GM12865 (cell line): ENCODE measurements around the gene HDAC10.
A peak's percentile ranks its signal among the peaks of the same experiment; 100 is the strongest.

Source experiments
- DNase-seq: peaks from one replicate; pipeline ENCODE4 v3.0.0; 2010; ENCODE audit warnings: low read depth
- H3K4me3 ChIP-seq: 2 replicates; pipeline ENCODE4 v1.5.1; 2011; ENCODE audit warnings: mild to moderate bottlenecking, low read depth, low read length, control low read depth
- TF ChIP-seq, protein P1 (sequence below): IDR thresholded peaks from 2 replicates; pipeline ENCODE4 v1.5.1; 2011; ENCODE audit warnings: low read length, control low read depth, low read depth, inconsistent platforms; ENCODE audit not compliant: insufficient read depth; ENCODE audit errors: missing control alignments

Gene HDAC10

DNA sequence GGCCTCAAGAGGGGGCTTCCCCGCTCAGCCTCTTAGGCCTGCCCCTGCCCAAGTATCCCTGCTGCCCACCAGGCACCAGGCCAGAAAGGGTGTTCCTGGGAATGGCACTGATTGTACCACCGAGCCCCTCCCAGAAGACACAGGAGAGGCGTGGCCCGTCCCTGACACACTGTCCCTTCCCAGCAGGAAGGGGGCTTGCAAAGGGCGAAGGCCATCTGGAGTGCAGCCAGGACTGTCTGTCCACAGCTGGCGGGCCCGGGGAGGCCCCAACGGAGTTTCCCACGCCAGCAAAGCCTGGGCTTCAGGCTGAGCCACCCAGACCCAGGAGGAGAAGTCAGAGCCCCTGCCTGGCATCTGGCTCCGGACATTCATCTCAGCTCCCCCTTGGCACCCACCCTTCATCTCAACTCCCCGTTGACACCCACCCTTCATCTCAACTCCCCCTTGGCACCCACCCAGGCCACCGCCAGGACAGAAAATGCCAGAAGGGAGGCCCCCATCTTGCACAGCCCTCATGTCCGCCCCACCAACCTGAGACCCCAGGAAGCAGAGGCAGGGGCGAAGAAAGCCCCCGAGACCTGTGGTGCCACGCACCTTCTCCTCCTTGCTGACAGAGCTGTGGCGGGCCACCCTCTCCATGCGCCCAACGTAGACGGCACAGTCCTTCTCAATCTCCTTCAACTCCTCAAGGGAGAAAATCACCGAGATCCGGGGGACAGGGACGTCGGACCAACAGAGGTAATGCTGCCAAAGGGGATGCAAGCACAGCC, 25.7 kb downstream of the HDAC10 start:
- no peak overlapping the region for H3K4me3 ChIP-seq
- DNase-seq: no peak
- TF ChIP-seq, protein P1, sequence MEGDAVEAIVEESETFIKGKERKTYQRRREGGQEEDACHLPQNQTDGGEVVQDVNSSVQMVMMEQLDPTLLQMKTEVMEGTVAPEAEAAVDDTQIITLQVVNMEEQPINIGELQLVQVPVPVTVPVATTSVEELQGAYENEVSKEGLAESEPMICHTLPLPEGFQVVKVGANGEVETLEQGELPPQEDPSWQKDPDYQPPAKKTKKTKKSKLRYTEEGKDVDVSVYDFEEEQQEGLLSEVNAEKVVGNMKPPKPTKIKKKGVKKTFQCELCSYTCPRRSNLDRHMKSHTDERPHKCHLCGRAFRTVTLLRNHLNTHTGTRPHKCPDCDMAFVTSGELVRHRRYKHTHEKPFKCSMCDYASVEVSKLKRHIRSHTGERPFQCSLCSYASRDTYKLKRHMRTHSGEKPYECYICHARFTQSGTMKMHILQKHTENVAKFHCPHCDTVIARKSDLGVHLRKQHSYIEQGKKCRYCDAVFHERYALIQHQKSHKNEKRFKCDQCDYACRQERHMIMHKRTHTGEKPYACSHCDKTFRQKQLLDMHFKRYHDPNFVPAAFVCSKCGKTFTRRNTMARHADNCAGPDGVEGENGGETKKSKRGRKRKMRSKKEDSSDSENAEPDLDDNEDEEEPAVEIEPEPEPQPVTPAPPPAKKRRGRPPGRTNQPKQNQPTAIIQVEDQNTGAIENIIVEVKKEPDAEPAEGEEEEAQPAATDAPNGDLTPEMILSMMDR: no peak

DNA sequence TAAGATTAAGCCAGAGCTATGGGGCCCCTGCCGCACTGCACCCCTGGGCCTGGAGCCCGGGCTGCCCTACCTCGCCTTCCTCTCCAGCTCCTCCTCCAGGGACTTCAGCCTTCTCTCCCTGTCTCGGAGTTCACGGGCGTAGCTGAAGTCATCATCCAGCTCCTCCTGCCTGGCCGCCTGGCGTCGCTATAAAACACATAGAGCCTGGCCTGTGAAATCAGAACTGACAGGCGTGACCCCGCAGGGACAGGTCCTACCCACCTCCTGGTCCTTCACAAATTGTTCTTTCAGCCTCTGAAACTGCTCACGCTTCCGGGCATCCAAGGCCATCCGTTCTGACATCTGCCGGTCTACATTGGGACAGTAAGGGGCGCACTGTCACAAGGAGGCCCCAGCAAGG, 27.0 kb downstream of the HDAC10 start:
- TF ChIP-seq, protein P1: no peak
- no peak for DNase-seq
- no peak overlapping the region for H3K4me3 ChIP-seq

DNA sequence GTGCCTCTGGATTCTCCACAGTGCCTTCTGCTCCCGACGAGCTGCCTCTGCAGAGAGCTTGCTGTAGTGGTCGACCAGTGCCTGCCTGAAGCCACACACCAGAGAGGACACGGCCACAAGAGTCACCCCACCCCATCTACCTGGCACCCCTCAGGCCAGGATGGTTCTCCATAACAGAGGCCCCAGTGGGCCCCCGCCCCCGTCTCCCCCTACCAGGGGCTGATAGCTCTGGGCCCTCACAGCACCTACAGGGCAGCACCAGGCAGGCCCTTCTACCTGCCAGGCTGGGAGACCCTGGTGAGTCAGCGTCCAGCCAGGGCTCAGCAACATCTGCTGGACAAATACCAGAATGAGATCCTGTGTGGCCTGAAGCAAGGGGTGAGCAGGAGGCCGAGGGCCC, 28.6 kb downstream of the HDAC10 start:
- no peak overlapping the region for H3K4me3 ChIP-seq
- TF ChIP-seq, protein P1: no peak

DNA sequence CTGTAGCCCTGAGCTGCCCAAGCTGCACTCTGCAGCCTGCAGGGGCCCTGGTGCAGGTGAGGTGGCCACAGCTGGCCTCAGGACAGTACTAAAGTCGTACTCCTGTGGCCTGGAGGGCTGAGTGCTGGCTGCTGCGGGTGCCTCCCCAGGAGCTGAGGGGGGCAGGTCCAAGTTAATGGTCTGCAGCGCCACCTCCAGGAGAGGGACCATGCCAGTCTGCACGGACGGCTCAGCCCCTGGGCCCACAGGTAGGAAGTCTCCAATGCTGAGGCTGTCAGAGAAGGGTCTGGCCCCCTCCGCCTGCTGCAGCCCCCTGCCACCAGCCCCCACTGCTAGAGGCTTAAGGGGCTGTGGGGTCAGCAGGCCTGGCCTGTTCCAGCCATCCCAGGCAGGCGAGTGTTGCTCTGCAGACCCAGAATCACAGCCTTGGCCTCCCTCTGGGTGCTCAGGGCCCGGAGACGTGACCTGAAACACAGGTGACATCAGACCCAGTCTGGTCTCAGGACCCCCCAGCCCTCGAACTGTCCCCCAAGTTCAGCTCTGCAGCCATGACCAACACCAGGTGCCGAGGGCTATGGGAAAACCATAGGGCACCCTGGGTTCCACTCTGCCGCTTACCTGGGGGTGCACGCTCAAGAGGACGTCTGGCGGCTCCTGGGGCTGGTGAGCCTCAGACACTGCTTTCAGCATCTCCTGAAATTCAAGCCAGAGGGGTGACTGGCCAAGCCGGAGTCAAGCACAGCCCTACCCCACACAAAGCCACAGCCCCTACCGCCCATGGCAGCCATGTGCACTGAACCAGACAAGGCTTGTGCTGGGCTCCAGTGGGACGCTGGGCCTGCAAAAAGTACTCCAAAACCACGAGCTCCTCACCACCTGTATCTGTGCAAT, 29.4 kb downstream of the HDAC10 start:
- TF ChIP-seq, protein P1: peak; percentile 1
- no peak for DNase-seq
- no peak overlapping the region for H3K4me3 ChIP-seq

More for the DNA sequence above, 28.6 kb downstream of the HDAC10 start:
- no peak for DNase-seq

DNA sequence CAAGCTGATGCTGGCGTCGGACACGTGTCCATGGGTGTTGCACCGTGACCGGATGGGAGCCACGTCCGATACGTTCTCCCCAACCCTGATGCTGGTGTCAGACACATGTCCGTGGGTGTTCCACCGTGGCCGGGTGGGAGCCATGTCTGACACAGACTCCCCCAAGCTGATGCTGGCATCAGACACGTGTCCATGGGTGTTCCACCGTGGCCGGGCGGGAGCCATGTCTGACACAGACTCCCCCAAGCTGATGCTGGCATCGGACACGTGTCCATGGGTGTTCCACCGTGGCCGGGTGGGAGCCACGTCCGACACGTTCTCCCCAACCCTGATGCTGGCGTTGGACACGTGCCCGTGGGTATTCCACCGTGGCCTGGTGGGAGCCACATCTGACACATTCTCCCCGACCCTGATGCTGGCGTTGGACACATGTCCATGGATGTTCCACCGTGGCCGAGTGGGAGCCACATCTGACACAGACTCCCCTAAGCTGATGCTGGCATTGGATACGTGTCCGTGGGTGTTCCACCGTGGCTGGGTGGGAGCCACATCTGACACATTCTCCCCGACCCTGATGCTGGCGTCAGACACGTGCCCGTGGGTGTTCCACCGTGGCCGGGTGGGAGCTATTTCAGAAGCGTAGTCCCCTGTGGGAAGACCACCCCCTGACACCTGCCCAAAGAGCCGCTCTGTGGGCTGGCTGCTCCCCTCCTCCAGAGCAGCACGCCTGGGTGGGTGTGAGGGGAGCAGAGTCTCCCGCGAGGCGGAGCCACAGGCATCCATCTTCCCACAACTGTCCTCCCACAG, 30.3 kb downstream of the HDAC10 start:
- H3K4me3 ChIP-seq: no peak overlapping the region
- no peak for DNase-seq
- TF ChIP-seq, protein P1: no peak

DNA sequence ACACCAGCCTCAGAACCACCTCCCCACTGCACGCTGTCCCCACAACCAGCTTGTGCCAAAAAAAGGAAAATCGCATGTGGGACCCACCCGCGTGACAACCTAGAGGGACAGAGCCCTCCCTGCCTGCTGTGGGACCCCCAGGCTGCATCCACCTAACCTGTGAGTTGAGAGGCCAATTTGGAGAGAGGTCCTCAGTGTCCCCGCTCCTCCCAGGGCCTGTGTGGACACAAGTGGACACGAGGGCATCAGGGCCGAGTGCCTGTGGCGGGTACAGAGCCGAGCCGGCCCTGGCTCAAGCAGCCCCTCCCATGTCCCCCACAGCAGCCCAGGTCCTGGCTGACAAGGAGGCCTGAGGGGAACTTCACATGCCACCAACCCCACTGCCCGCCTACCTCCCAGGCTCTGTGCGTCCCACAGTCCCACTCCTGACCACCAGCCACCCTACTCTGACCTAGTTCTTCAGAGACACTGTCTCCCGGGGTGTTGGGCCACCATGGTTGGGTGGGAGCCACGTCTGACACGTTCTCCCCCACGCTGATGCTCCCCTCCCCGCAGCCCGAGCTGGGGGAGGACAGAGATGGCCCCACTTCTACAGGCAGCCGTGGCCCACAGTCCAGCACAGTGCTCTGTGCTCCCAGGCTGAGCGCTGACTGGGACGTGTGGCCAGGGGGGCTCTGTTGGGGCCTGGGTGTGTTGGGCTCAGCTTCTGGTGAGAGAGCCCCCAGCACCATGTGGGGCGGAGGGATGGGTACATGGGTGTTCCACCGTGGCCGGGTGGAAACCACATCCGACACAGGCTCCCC, 31.1 kb downstream of the HDAC10 start:
- no peak for DNase-seq
- TF ChIP-seq, protein P1: no peak
- H3K4me3 ChIP-seq: no peak overlapping the region
